Measurements from ENCODE around the gene GAB4.
"Not testable (repeated sequence)": the region's sequence is repeated elsewhere in the genome, so short reads cannot be mapped to it uniquely, and the experiment has no call there.

GAB4 gene

DNA sequence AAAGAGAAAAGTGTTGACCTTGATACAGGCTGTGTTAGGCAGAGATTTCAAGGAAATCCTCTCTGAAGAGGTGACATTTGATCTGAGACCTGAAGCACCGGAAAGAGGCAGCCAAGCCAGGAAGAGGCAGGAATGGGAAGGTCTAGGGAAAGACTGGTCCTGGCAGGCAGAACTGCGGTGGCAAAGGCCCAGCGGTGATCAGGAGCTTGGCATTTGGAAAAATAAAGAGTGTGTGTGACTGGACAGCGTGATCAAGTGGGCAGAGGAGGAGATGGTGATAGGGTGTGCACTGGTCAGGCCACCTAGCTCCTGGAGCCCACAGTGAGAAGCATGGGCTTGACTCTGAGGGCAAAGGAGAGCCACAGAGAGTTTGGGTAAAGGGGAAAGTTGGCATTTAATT lies 27.2 kb upstream of the GAB4 start:
- DNase-seq (ENCODE audit: low read depth, low spot score) = no peak
- Histone ChIP-seq H3K27ac (no peak overlapping the region), H3K4me3 (no peak overlapping the region), H3K9me3 (ENCODE audit: low read depth, low read length) (no peaks in the 10 kb centered on the region), H3K36me3 (ENCODE audit: insufficient read depth, low read length) (no peaks in the 10 kb centered on the region), H3K9ac (ENCODE audit: insufficient read length) (no peak overlapping the region)
- TF ChIP-seq EZH2 (IDR thresholded peaks at IDR 0.05) (no peak), FOXP2 (optimal IDR thresholded peaks at IDR 0.05; ENCODE audit: control extremely low read depth, extremely low read length, insufficient read depth) (no peak), POLR2AphosphoS5 (IDR thresholded peaks at IDR 0.05; ENCODE audit: borderline replicate concordance, low read depth, low read length) (no peak)

- H3K36me3 ChIP-seq (ENCODE audit: insufficient read depth, low read length); H3K9ac ChIP-seq (ENCODE audit: insufficient read length); DNase-seq (ENCODE audit: low read depth, low spot score); H3K27ac ChIP-seq; H3K4me3 ChIP-seq; H3K9me3 ChIP-seq (ENCODE audit: low read depth, low read length): not testable (repeated sequence)
Observed at GRCh38 chr22:17034532-17034931, 26.5 kb upstream of the GAB4 start.

GRCh38 chr22:17032277-17032676 lies 24.3 kb upstream of the GAB4 start:
- DNase-seq (ENCODE audit: low read depth, low spot score); H3K4me3 ChIP-seq; H3K9ac ChIP-seq (ENCODE audit: insufficient read length); H3K36me3 ChIP-seq (ENCODE audit: insufficient read depth, low read length); H3K27ac ChIP-seq; H3K9me3 ChIP-seq (ENCODE audit: low read depth, low read length): not testable (repeated sequence)

DNA sequence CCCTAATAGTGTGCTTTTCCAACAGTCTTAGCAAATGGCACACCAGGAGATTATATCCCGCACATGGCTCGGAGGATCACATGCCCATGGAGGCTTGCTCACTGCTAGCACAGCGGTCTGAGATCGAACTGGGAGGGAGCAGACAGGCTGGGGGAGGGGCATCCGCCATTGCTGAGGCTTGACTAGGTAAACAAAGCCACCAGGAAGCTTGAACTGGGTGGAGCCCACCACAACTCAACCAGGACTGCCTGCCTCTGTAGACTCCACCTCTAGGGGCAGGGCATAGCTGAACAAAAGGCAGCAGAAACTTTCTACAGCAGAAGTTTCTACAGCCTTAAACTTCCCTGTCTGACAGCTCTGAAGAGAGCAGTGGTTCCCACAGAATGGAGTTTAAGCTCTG lies 16.4 kb upstream of the GAB4 start:
- not testable (repeated sequence) for H3K9me3 ChIP-seq (ENCODE audit: low read depth, low read length); H3K27ac ChIP-seq; H3K36me3 ChIP-seq (ENCODE audit: insufficient read depth, low read length); DNase-seq (ENCODE audit: low read depth, low spot score); H3K4me3 ChIP-seq; H3K9ac ChIP-seq (ENCODE audit: insufficient read length)

DNA sequence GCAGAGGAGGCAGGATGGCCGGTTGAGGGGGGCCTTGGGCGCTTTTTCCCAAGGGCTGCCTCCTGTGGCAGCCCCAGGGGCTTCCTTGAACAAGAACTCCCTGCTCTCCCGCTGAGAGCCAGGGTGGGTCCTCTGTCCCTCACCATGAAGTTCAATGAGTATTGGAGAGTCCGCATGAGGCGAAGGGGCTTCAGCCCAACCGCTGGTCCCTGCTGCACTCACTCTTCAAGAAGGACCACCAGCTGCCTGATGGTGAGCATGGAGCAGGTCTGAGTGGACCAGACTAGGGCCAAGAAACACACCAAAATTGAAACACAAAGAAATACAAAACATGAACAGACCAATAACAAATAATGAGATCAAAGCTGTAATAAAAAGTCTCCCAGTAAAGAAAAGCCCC lies 7.5 kb upstream of the GAB4 start:
- not testable (repeated sequence) for H3K4me3 ChIP-seq; DNase-seq (ENCODE audit: low read depth, low spot score); H3K27ac ChIP-seq; H3K9me3 ChIP-seq (ENCODE audit: low read depth, low read length); H3K36me3 ChIP-seq (ENCODE audit: insufficient read depth, low read length); H3K9ac ChIP-seq (ENCODE audit: insufficient read length)

DNA sequence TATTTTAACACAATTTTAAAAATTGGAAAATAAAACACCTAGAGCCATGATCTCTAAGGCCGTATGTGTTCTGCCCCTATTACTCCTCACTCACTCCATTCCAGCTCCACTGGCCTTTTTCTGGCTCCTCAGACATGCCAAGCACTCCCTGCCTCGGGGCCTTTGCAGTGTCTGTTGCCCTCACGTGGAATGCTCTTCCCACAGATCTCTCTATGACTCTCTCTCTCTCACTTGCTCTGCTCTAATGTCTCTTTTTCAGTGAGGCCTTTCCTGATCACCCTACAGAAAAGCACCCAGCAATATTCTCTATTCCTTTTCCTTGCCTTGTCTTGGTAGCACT lies 6.0 kb upstream of the GAB4 start:
- not testable (repeated sequence) for DNase-seq (ENCODE audit: low read depth, low spot score); H3K36me3 ChIP-seq (ENCODE audit: insufficient read depth, low read length); H3K9ac ChIP-seq (ENCODE audit: insufficient read length); H3K9me3 ChIP-seq (ENCODE audit: low read depth, low read length); H3K4me3 ChIP-seq; H3K27ac ChIP-seq

DNA sequence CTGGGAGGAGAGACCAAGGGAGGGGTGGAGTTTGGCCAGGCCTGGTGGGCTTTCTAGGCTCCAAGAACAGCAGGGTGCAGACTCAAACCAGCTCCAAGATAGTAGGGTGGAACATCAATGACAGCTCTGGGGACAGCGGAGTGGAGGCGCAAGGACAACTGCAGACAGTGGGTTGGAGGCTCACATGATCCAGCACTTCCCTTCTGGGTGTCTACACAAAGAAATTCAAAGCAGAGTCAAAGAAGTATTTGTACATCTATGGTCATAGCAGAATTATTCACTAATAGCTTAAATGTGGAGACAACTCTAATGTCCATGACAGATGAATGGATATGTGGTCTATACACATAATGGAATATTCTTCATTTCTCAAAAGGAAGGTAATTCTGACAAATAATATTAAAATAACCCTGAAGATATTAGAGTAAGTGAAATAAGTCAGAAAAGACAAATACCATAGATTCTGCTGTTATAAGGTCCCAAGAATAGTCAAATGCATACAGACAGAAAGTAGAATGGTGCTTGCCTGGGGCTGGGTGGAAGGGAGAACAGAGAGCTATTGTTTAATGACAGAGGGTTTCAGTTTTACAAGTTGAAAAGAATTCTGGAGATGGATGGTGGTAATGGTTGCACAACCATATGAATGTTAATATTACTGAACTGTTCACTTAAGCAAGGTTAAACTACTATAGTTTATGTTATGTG lies 5.5 kb upstream of the GAB4 start:
- no peak for TF ChIP-seq FOXP2 (optimal IDR thresholded peaks at IDR 0.05; ENCODE audit: control extremely low read depth, extremely low read length, insufficient read depth)
- no peak overlapping the region for H3K9ac ChIP-seq (ENCODE audit: insufficient read length)
- no peaks in the 10 kb centered on the region for H3K36me3 ChIP-seq (ENCODE audit: insufficient read depth, low read length)
- no peak overlapping the region for H3K27ac ChIP-seq
- H3K9me3 ChIP-seq (ENCODE audit: low read depth, low read length) = no peaks in the 10 kb centered on the region
- DNase-seq (ENCODE audit: low read depth, low spot score) = no peak
- no peak overlapping the region for H3K4me3 ChIP-seq

DNA sequence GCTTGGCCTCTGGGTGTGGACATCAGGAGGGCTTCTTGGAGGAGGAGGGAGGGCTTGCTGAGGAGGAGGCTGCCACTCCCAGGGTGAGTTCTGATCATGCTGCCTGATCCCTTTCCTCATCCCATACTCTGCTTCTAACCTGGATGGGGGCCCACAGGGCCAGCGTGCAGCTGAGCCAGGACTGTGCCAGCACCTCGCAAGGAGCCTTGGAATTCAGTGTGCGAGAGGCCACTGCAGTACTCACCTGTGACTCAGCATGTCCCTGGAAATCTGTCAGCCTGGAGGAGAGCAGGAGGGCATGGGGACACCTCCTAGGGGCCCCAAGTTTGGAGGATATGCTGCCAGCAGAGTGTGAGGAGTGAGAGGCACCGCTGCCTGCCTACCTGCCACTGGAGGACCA lies 4.2 kb upstream of the GAB4 start:
- Histone ChIP-seq H3K27ac (no peak overlapping the region), H3K36me3 (ENCODE audit: insufficient read depth, low read length) (no peaks in the 10 kb centered on the region), H3K4me3 (no peak overlapping the region), H3K9ac (ENCODE audit: insufficient read length) (no peak overlapping the region), H3K9me3 (ENCODE audit: low read depth, low read length) (no peaks in the 10 kb centered on the region)
- DNase-seq (ENCODE audit: low read depth, low spot score) = no peak
- TF ChIP-seq EZH2 (IDR thresholded peaks at IDR 0.05) (no peak), POLR2AphosphoS5 (IDR thresholded peaks at IDR 0.05; ENCODE audit: borderline replicate concordance, low read depth, low read length) (no peak), FOXP2 (optimal IDR thresholded peaks at IDR 0.05; ENCODE audit: control extremely low read depth, extremely low read length, insufficient read depth) (no peak)

GRCh38 chr22:17009640-17010291 lies 1.7 kb upstream of the GAB4 start:
- no peaks in the 10 kb centered on the region for H3K36me3 ChIP-seq (ENCODE audit: insufficient read depth, low read length)
- DNase-seq (ENCODE audit: low read depth, low spot score) = no peak

DNA sequence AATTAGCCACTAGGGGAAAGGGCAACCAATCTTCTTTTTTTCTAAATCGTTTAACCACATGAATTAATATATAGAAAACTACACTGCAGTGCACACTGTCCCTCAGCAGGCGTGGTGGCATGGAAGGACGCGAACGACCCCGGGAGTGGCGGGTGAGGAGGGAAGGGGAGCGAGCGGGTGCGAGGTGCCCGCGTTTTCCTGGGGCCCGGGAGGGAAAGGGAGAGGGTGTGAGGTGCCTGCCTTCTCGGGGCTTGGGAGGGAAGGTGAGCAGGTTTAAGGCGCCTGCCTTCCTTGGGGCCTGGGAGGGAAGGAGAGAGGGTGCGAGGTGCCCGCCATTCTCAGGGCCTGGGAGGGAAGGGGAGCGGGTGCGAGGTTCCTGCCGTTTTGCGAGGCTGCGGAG lies 765 bp downstream of the GAB4 start:
- Histone ChIP-seq H3K36me3 (ENCODE audit: insufficient read depth, low read length) (no peaks in the 10 kb centered on the region), H3K9ac (ENCODE audit: insufficient read length) (no peak overlapping the region), H3K4me3 (no peak overlapping the region), H3K27ac (no peak overlapping the region), H3K9me3 (ENCODE audit: low read depth, low read length) (no peaks in the 10 kb centered on the region)
- DNase-seq (ENCODE audit: low read depth, low spot score) = no peak
- TF ChIP-seq POLR2AphosphoS5 (IDR thresholded peaks at IDR 0.05; ENCODE audit: borderline replicate concordance, low read depth, low read length) (no peak), FOXP2 (optimal IDR thresholded peaks at IDR 0.05; ENCODE audit: control extremely low read depth, extremely low read length, insufficient read depth) (no peak), EZH2 (IDR thresholded peaks at IDR 0.05) (no peak)

More at GRCh38 chr22:17009640-17010291, 1.7 kb upstream of the GAB4 start:
- H3K4me3 ChIP-seq = no peak overlapping the region
- no peaks in the 10 kb centered on the region for H3K9me3 ChIP-seq (ENCODE audit: low read depth, low read length)
- no peak for TF ChIP-seq EZH2 (IDR thresholded peaks at IDR 0.05)
- TF ChIP-seq FOXP2 (optimal IDR thresholded peaks at IDR 0.05; ENCODE audit: control extremely low read depth, extremely low read length, insufficient read depth) = no peak
- TF ChIP-seq POLR2AphosphoS5 (IDR thresholded peaks at IDR 0.05; ENCODE audit: borderline replicate concordance, low read depth, low read length) = no peak
- H3K27ac ChIP-seq = no peak overlapping the region
- H3K9ac ChIP-seq (ENCODE audit: insufficient read length) = no peak overlapping the region

Measured in SK-N-MC (cell line).